DND-41 (cell line): ENCODE measurements around the gene LTBP3.

Experiments
- ATAC-seq: fragments of 200-7000 bp; cut with Tn5 transposase; 3 replicates; pipeline ENCODE4 v1.9.1; 2021; ENCODE audit warnings: low read depth; ENCODE audit not compliant: insufficient read depth
- DNase-seq: peaks from one replicate; pipeline ENCODE4 v3.0.0-alpha.2; 2020
- H2AFZ ChIP-seq: 2 replicates; pipeline ENCODE4 v1.6.0; 2012; ENCODE audit warnings: low read depth, low read length
- H3K27ac ChIP-seq: 2 replicates; pipeline ENCODE4 v1.5.1; 2012; ENCODE audit warnings: low read length, inconsistent platforms
- H3K27me3 ChIP-seq: fragments of 200-600 bp; sonication (generic); 2 replicates; pipeline ENCODE4 v1.6.0; 2012; ENCODE audit warnings: low read length, mild to moderate bottlenecking, inconsistent platforms; ENCODE audit not compliant: insufficient read depth, poor library complexity
- H3K36me3 ChIP-seq: 2 replicates; pipeline ENCODE4 v1.5.1; 2012; ENCODE audit warnings: low read length, inconsistent platforms; ENCODE audit not compliant: insufficient read depth
- H3K4me1 ChIP-seq: 2 replicates; pipeline ENCODE4 v1.5.1; 2012; ENCODE audit warnings: mild to moderate bottlenecking, low read length; ENCODE audit not compliant: insufficient read depth
- H3K4me2 ChIP-seq: 2 replicates; pipeline ENCODE4 v1.6.0; 2012; ENCODE audit warnings: mild to moderate bottlenecking, moderate library complexity, low read length, inconsistent platforms; ENCODE audit not compliant: insufficient read depth
- H3K4me3 ChIP-seq, 2 experiments: fragments of 200-600 bp in 1 of 2; shearing (Covaris generic) in 1 of 2; 2 replicates each; pipeline ENCODE4 v1.5.1; 2012 to 2016; ENCODE audit warnings: inconsistent platforms in 2 of 2, low read length in 2 of 2, mild to moderate bottlenecking in 2 of 2, low read depth in 1 of 2, moderate library complexity in 1 of 2
- H3K79me2 ChIP-seq: 2 replicates; pipeline ENCODE4 v1.6.0; 2012; ENCODE audit warnings: low read length, inconsistent platforms; ENCODE audit not compliant: insufficient read depth
- H3K9ac ChIP-seq: 2 replicates; pipeline ENCODE4 v1.6.0; 2012; ENCODE audit warnings: low read depth, mild to moderate bottlenecking, inconsistent platforms, low read length, moderate library complexity
- H3K9me3 ChIP-seq: 2 replicates; pipeline ENCODE4 v1.5.1; 2012; ENCODE audit warnings: low read length, moderate library complexity, mild to moderate bottlenecking, inconsistent platforms; ENCODE audit not compliant: insufficient read depth, severe bottlenecking
- H4K20me1 ChIP-seq: 2 replicates; pipeline ENCODE4 v1.6.0; 2012; ENCODE audit warnings: low read length; ENCODE audit not compliant: insufficient read depth
- EZH2 ChIP-seq: IDR thresholded peaks from 3 replicates; pipeline ENCODE4 v1.6.1; 2012; ENCODE audit warnings: borderline replicate concordance, low read depth, mild to moderate bottlenecking, moderate library complexity, low read length, inconsistent platforms; ENCODE audit not compliant: severe bottlenecking
- TF ChIP-seq, protein P1 (sequence below): IDR thresholded peaks from 2 replicates; pipeline ENCODE4 v1.5.1; 2012; ENCODE audit warnings: borderline replicate concordance, low read length, moderate library complexity, mild to moderate bottlenecking; ENCODE audit not compliant: poor library complexity, severe bottlenecking; ENCODE audit errors: extremely low read depth

Gene LTBP3

DNA sequence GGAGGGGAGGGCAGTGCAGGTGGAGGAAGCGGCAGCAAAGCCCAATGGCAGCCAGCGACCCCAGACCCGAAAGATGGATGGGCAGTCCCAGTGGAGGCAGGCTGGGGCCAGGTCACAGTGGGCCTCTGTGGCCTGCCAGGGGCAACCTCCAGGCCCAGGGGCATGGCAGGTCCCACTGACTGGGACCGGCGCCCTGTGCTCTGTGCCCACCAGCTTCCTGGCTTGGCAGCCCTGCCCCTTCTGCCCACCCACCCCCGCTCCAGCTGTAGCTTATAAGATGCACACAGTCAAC, 41.7 kb upstream of the LTBP3 start:
- DNase-seq (no peak), ATAC-seq (no peak)
- H3K27ac ChIP-seq: no peak overlapping the region
- H4K20me1 ChIP-seq: no peaks in the 10 kb centered on the region; the same call in 1 of the 2 replicates
- H3K27me3 ChIP-seq: no peaks in the 10 kb centered on the region
- H3K79me2 ChIP-seq: no peaks in the 10 kb centered on the region
- no peak overlapping the region for H3K9ac ChIP-seq
- no peak overlapping the region for H3K4me2 ChIP-seq
- no peak overlapping the region for H3K4me3 ChIP-seq
- peaks cover 37% of the 10 kb centered on the region for H3K36me3 ChIP-seq
- no peak overlapping the region for H2AFZ ChIP-seq
- H3K9me3 ChIP-seq: no peaks in the 10 kb centered on the region
- no peak for TF ChIP-seq EZH2
- TF ChIP-seq, protein P1, sequence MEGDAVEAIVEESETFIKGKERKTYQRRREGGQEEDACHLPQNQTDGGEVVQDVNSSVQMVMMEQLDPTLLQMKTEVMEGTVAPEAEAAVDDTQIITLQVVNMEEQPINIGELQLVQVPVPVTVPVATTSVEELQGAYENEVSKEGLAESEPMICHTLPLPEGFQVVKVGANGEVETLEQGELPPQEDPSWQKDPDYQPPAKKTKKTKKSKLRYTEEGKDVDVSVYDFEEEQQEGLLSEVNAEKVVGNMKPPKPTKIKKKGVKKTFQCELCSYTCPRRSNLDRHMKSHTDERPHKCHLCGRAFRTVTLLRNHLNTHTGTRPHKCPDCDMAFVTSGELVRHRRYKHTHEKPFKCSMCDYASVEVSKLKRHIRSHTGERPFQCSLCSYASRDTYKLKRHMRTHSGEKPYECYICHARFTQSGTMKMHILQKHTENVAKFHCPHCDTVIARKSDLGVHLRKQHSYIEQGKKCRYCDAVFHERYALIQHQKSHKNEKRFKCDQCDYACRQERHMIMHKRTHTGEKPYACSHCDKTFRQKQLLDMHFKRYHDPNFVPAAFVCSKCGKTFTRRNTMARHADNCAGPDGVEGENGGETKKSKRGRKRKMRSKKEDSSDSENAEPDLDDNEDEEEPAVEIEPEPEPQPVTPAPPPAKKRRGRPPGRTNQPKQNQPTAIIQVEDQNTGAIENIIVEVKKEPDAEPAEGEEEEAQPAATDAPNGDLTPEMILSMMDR: no peak
- no peaks in the 10 kb centered on the region for H3K4me1 ChIP-seq

DNA sequence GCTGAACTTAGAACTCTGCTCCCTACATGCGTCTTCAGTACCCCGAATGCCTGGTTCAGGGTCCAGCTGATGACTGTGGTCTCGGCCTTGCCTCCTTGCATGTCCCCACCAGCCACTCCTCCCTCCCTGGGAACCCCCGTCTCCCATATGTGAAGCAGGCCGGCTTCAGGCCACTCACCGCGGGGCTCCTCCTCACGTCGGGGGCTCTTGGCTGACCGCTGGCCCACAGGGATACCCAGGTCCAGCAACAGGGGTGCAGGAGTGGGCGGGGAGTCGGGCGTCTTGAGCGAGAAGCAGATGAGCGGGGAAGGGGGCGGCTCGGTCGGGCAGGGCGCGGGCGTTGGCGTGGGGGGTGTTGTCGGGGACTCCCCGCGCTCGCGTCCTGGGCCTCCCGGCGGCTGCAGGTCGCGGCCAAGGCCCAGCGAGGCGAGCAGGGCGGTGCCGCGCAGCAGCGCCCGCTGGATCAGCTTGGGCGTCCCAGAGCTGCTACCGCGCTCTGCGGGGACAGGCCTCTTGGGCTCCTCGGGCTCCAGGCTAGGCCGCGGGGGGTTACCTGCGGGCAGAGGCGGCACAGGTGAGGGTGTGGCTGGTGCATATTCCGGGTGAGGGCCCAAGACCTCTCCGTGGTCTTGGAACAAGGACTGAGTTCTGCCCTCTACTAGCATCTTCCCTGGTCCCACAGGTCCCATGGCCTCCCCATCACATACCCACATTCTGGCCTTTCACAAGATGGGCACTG, 41.2 kb upstream of the LTBP3 start:
- Histone ChIP-seq H3K4me3 (no peak overlapping the region), H4K20me1 (no peaks in the 10 kb centered on the region; the same call in 1 of the 2 replicates), H3K9me3 (no peaks in the 10 kb centered on the region), H2AFZ (no peak overlapping the region), H3K79me2 (no peaks in the 10 kb centered on the region), H3K4me2 (no peak overlapping the region), H3K27me3 (no peaks in the 10 kb centered on the region), H3K9ac (no peak overlapping the region), H3K36me3 (peaks cover 32% of the 10 kb centered on the region), H3K4me1 (no peaks in the 10 kb centered on the region), H3K27ac (no peak overlapping the region)
- DNase-seq (no peak), ATAC-seq (no peak)
- TF ChIP-seq, protein P1: no peak
- TF ChIP-seq EZH2: no peak

DNA sequence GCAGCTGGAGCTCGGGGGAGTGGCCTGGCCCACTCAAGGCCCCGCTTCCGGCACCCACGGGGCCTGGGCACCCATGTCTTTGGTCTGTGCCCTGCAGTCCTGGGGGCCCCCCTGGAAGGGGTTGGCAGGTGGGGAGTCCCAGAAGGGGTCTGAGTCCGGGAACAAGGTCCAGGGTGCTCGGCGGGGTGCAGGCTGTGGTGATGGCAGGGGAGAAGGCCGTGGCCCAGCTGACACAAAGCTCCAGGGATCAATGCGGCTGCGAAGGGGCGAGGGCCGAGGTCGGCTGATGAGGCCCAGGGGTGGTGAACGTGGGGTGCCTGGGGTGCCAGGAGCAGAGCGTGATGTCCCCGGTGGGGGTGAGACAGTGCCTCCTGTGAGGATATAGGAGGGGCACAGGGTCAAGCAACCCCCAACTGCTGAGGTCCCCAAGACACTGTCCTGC, 40.1 kb upstream of the LTBP3 start:
- no peaks in the 10 kb centered on the region for H3K9me3 ChIP-seq
- H3K79me2 ChIP-seq: no peaks in the 10 kb centered on the region
- no peak overlapping the region for H3K4me2 ChIP-seq
- ATAC-seq: no peak
- no peak overlapping the region for H3K9ac ChIP-seq
- H3K27me3 ChIP-seq: no peaks in the 10 kb centered on the region
- no peak overlapping the region for H3K4me3 ChIP-seq
- no peak overlapping the region for H2AFZ ChIP-seq
- H3K36me3 ChIP-seq: peaks cover 28% of the 10 kb centered on the region
- H3K4me1 ChIP-seq: no peaks in the 10 kb centered on the region
- H4K20me1 ChIP-seq: no peaks in the 10 kb centered on the region; the same call in 1 of the 2 replicates
- no peak for DNase-seq
- TF ChIP-seq, protein P1: no peak
- TF ChIP-seq EZH2: no peak
- no peak overlapping the region for H3K27ac ChIP-seq
